Loucy (cell line): ENCODE data around the gene FGF21.

Source experiments
- CTCF ChIP-seq: fragments of 200-600 bp; sonication (generic); conservative IDR thresholded peaks from 2 replicates; pipeline ENCODE4 v1.5.1; 2014; ENCODE audit warnings: mild to moderate bottlenecking, antibody characterized with exemption, low read length
- EZH2phosphoT487 ChIP-seq: fragments of 200-600 bp; IDR thresholded peaks from 2 replicates; pipeline ENCODE4 v1.6.1; 2018; ENCODE audit warnings: antibody characterized with exemption, mild to moderate bottlenecking, moderate library complexity, borderline replicate concordance

GRCh38 chr19:48749571-48750198 lies 5.6 kb upstream of the FGF21 start:
- TF ChIP-seq CTCF (no peak), EZH2phosphoT487 (no peak)
